ENCODE results near the gene EYS. TPM values are rescaled to one million over a fixed set of nuclear protein-coding genes. Genes with fewer than 3 reads are reported as not detected.

Gene EYS
- total RNA-seq, 1 experiment from 2014 or later = not detected

GRCh38 chr6:64357430-64357829 is 1349.6 kb downstream of the EYS start:
- Histone ChIP-seq H3K9me3 (ENCODE audit: control insufficient read depth in 1 of 2, insufficient read depth in 1 of 2, low read depth in 1 of 2, low read length in 2 of 2) (peaks cover 5 to 23% of the 10 kb centered on the region in 2 experiments; a peak in 3 of 4 replicates), H4K20me1 (ENCODE audit: insufficient read depth) (no peaks in the 10 kb centered on the region), H3K4me2 (ENCODE audit: low read length) (no peak overlapping the region), H3K36me3 (ENCODE audit: control insufficient read depth in 1 of 2, insufficient read depth in 2 of 2, low read length in 2 of 2) (no peaks in the 10 kb centered on the region), H3K27me3 (ENCODE audit: insufficient read depth, low read length) (no peaks in the 10 kb centered on the region), H3K79me2 (ENCODE audit: insufficient read depth, low read length) (no peaks in the 10 kb centered on the region), H3K27ac (ENCODE audit: low read depth, low read length) (no peak overlapping the region), H3K4me3 (replicated peaks in 1 of 2; ENCODE audit: low read depth in 1 of 2, low read length in 2 of 2) (no peak overlapping the region), H3K9ac (ENCODE audit: low read length) (no peak overlapping the region), H3K4me1 (ENCODE audit: control insufficient read depth in 1 of 2, insufficient read depth in 2 of 2, low read length in 2 of 2) (no peaks in the 10 kb centered on the region), H3K9me2 (ENCODE audit: insufficient read depth) (no peaks in the 10 kb centered on the region), H2AFZ (ENCODE audit: low read depth, low read length, poor library complexity, severe bottlenecking) (no peak overlapping the region)
- no TSS peak for BruUV-seq (replicated peaks)
- intact Hi-C loops (cut with micrococcal nuclease) = no loop called here
- ATAC-seq (no peak), DNase-seq (ENCODE audit: low read depth, low spot score) (no peak)
- RAD21 ChIA-PET (ENCODE audit: low non-redundant PET in 1 of 2, low total read pairs in 2 of 2, uncharacterized antibody in 2 of 2, unreplicated experiment in 2 of 2) = no interaction called here
- TF ChIP-seq ATF3 (IDR thresholded peaks at IDR 0.05) (no peak), POLR2AphosphoS5 (IDR thresholded peaks at IDR 0.05; ENCODE audit: low read depth, low read length) (no peak), EZH2 (IDR thresholded peaks at IDR 0.05) (no peak), EZH2phosphoT487 (IDR thresholded peaks at IDR 0.05; ENCODE audit: borderline replicate concordance) (no peak), SRF (IDR thresholded peaks at IDR 0.05; ENCODE audit: low read depth) (no peak), SIN3A (IDR thresholded peaks at IDR 0.05; ENCODE audit: low read depth) (no peak)
- CTCF ChIA-PET = no interaction called here
- POLR2A ChIA-PET = no interaction called here

GRCh38 chr6:64347411-64347810 is 1359.6 kb downstream of the EYS start:
- ChIA-PET CTCF (no interaction called here), RAD21 (ENCODE audit: low non-redundant PET in 1 of 2, low total read pairs in 2 of 2, uncharacterized antibody in 2 of 2, unreplicated experiment in 2 of 2) (no interaction called here), POLR2A (no interaction called here)
- DNase-seq (ENCODE audit: low read depth, low spot score) = no peak
- no peaks in the 10 kb centered on the region for H3K79me2 ChIP-seq (ENCODE audit: insufficient read depth, low read length)
- H3K36me3 ChIP-seq (ENCODE audit: control insufficient read depth in 1 of 2, insufficient read depth in 2 of 2, low read length in 2 of 2) = no peaks in the 10 kb centered on the region
- H3K27ac ChIP-seq (ENCODE audit: low read depth, low read length) = no peak overlapping the region
- H3K4me3 ChIP-seq (replicated peaks in 1 of 2; ENCODE audit: low read depth in 1 of 2, low read length in 2 of 2) = no peak overlapping the region
- no peaks in the 10 kb centered on the region for H3K4me1 ChIP-seq (ENCODE audit: control insufficient read depth in 1 of 2, insufficient read depth in 2 of 2, low read length in 2 of 2)
- H3K27me3 ChIP-seq (ENCODE audit: insufficient read depth, low read length) = no peaks in the 10 kb centered on the region
- no peak overlapping the region for H3K9ac ChIP-seq (ENCODE audit: low read length)
- no peak for ATAC-seq
- no peak overlapping the region for H2AFZ ChIP-seq (ENCODE audit: low read depth, low read length, poor library complexity, severe bottlenecking)
- H3K4me2 ChIP-seq (ENCODE audit: low read length) = no peak overlapping the region
- H4K20me1 ChIP-seq (ENCODE audit: insufficient read depth) = no peaks in the 10 kb centered on the region
- peaks cover 3 to 9% of the 10 kb centered on the region in 2 experiments; a peak in 2 of 4 replicates for H3K9me3 ChIP-seq (ENCODE audit: control insufficient read depth in 1 of 2, insufficient read depth in 1 of 2, low read depth in 1 of 2, low read length in 2 of 2)
- no TSS peak for BruUV-seq (replicated peaks)
- intact Hi-C loops (cut with micrococcal nuclease) = no loop called here
- no peaks in the 10 kb centered on the region for H3K9me2 ChIP-seq (ENCODE audit: insufficient read depth)
- TF ChIP-seq CTCF (IDR thresholded peaks at IDR 0.05 in 2 of 3, conservative IDR thresholded peaks at IDR 0.05 in 1 of 3; ENCODE audit: borderline replicate concordance in 1 of 3, insufficient read depth in 1 of 3, low read depth in 2 of 3, low read length in 2 of 3) = no peak
- no peak for TF ChIP-seq EZH2phosphoT487 (IDR thresholded peaks at IDR 0.05; ENCODE audit: borderline replicate concordance)
- TF ChIP-seq ZNF274 (IDR thresholded peaks at IDR 0.05; ENCODE audit: low read depth, low read length) = no peak
- TF ChIP-seq EGR1 (IDR thresholded peaks at IDR 0.05; ENCODE audit: low read depth) = no peak
- no peak for TF ChIP-seq TCF7L2 (IDR thresholded peaks at IDR 0.05; ENCODE audit: borderline replicate concordance, extremely low read depth, insufficient read depth, insufficient read length)
- no peak for TF ChIP-seq SIN3A (IDR thresholded peaks at IDR 0.05; ENCODE audit: low read depth)
- no peak for TF ChIP-seq CEBPB (IDR thresholded peaks at IDR 0.05; ENCODE audit: low read depth)
